NT2/D1 (cell line): ENCODE data around the gene OTOS.

Experiments
- SUZ12 ChIP-seq: IDR thresholded peaks from 2 replicates; pipeline ENCODE4 v1.6.1; 2011; ENCODE audit not compliant: insufficient read length, insufficient read depth; ENCODE audit errors: extremely low read depth
- YY1 ChIP-seq: IDR thresholded peaks from 2 replicates; pipeline ENCODE4 v1.6.1; 2011; ENCODE audit not compliant: insufficient read length, insufficient read depth
- ZNF274 ChIP-seq: IDR thresholded peaks from 2 replicates; pipeline ENCODE4 v1.6.1; 2011; ENCODE audit warnings: mild to moderate bottlenecking, low read depth, low read length

DNA sequence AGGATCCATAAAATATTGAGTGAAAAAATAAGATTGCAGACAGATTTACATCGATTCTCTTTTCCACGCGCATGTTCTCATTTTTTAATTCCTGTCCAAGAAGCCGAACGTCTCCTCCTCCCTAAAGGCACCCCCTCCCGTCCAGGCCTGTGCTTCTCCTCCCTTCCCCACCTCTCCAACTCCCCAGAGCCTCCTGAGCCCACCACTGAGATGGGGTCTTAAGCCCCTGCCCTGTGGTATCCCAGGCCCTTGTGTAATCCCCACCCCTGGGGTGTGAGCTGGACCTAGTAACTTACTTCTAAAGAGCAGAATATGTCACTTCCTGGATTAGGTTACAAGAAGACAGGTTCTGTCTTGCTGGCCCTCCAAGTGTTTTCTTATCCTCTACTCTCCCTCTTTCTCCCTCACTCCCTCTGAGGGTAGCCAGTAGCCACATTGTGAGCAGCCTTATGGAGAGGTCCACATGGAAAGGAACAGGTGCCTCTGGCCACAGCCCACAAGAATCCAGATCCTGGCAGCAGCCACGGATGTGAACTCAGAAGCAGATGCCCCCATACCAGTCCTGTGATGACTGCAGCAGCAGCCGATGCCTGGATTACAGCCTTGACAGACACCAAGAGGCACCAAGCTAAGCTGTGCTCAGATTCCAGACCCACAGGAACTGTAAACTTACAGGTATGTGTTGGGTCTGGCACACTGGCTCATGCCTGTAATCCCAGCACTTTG is 39.6 kb upstream of the OTOS start:
- TF ChIP-seq ZNF274, result no peak
- no peak for TF ChIP-seq SUZ12
- no peak for TF ChIP-seq YY1
